GM21526 (cell line): Measurements from ENCODE around the gene HIRIP3.
"Not testable (repeated sequence)": the region's sequence is repeated elsewhere in the genome, so short reads cannot be mapped to it uniquely, and the experiment has no call there.

Experiments used
- ATAC-seq: cut with Tn5 transposase; IDR thresholded peaks from one replicate; pipeline ENCODE4 v1.9.1; 2021; ENCODE audit warnings: moderate library complexity; ENCODE audit not compliant: unreplicated experiment, low FRiP score

HIRIP3 gene, protein sequence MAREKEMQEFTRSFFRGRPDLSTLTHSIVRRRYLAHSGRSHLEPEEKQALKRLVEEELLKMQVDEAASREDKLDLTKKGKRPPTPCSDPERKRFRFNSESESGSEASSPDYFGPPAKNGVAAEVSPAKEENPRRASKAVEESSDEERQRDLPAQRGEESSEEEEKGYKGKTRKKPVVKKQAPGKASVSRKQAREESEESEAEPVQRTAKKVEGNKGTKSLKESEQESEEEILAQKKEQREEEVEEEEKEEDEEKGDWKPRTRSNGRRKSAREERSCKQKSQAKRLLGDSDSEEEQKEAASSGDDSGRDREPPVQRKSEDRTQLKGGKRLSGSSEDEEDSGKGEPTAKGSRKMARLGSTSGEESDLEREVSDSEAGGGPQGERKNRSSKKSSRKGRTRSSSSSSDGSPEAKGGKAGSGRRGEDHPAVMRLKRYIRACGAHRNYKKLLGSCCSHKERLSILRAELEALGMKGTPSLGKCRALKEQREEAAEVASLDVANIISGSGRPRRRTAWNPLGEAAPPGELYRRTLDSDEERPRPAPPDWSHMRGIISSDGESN

GRCh38 chr16:29995324-29995910 is at the start of gene HIRIP3:
Gene HIRIP3 (minus strand): TSS chr16:29995617. CDS start chr16:29995605, 12 bp downstream.
- peak; percentile 36 for ATAC-seq

- ATAC-seq = no peak
Observed at GRCh38 chr16:30041841-30042240, 46.4 kb upstream of the HIRIP3 start.

- ATAC-seq = not testable (repeated sequence)
Observed at GRCh38 chr16:30040690-30041089, 45.3 kb upstream of the HIRIP3 start.

DNA sequence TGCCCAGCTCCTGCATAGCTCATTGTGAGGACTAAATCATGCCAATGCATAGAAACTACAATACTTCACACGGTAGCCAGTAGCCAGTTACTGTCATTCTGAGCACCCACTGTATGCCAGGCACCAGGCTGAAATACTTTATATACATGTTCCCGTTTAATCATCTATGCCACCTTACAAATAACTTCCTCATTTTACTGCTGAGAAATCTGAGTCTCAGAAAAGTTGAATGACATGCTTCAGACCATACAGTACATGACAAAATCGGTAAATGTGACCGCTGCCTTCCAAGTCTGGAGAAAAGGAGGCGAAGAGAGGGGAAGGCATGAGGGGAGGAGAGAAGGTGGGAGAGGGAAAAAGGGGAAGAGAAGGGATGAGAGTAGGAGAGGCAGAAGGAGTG is 44.8 kb upstream of the HIRIP3 start:
- ATAC-seq = no peak

GRCh38 chr16:30033270-30033669 is 37.9 kb upstream of the HIRIP3 start:
- no peak for ATAC-seq

GRCh38 chr16:30032083-30032819 is 36.8 kb upstream of the HIRIP3 start:
- no peak for ATAC-seq

GRCh38 chr16:30031477-30031918 is 36.1 kb upstream of the HIRIP3 start:
- no peak for ATAC-seq

- no peak for ATAC-seq
Observed at GRCh38 chr16:30030841-30031413, 35.5 kb upstream of the HIRIP3 start, which contains the start of gene TLCD3B. Gene TLCD3B (minus strand): TSS chr16:30031271. CDS start chr16:30030527, 744 bp downstream.

- no peak for ATAC-seq
Observed at GRCh38 chr16:30030011-30030685, 34.7 kb upstream of the HIRIP3 start.

DNA sequence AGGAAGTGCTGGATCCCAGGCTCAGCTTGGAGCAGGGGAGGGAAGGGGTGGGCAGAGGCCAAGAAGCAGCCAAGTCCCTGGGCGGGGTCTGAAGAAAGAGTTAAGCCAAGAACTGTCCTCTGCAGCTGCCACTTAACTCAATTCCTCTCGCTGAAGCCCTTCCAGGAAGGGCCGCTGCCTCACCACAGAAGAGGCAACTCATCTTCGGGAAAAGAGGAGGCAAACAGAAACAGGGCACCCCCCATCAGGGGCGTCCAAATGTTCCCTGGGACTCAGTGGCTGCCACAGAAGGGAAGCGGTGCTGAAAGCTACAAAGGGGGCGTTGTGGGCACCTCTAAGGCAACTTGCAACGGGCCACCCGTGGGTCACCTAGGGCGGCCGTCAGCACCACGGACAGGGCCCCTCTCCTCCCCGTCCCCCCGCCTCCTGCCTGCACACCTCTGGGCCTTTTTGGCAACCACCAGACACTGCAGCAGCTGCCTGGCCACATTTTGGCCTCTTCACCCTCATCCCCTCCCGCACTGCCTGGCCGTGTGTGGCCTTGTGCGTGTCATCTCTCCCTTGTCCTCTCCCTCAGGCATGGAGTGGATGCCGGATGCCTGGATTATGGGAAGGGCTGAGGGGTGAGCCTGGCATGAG is 33.1 kb upstream of the HIRIP3 start:
- no peak for ATAC-seq

DNA sequence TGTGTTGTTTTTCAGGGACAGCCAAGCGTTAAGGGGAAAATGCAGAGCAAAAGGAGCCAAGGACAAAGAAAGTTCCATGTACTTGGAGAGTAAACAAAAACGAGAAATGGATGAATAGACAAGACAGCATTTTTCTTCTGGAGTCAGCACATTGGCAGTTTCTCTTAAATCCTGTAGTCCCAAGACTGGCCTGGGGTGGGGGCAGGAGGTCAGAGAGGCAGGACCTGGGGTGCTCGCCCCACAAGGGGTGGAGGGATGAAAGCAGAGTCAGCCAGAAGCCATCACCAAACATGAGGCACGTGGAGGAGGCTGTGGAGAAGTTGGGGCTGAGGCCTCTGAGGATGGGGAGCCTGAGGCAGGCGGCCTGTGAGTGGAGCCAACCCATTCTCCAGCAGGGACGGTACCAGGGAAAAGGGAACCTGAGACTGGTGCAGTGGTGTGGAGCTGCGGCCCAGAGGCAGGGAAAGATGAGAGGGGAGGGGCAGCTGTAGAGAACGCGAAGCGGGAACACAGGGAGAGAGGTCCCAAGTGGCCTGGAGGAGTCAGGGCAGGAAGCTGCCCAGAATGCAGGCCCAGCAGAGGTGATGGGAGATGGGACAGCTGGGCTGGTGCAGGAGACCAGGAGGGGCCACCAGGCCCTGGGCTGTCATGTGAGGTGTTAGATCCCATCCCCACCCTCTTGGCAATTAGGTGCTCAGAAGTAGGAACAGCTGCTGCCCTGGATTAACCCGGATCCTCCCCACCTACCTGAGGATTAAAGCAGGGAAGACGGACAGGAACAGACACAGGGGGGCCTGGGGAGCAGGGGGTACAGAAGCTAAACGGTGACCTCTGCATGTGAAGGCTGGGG is 32.4 kb upstream of the HIRIP3 start:
- no peak for ATAC-seq

DNA sequence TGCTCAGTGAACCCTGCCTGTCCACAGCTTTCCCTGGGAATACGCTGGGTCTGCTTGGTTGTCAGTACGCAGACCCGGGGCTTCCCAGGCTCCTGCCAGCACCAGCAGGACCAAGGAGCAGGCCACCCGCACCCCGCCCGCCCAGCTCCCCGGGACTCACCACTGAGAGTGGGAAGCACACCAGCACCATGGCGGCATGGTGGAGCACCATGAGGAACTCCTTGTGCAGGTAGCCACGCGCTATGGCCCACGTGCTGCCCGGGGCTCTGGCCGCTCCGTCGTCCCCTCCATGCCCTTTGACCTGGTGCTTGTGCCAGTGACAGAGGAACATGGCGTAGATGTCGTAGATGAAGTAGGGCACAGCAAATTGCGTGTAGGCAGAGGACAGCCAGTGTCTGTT is 31.0 kb upstream of the HIRIP3 start:
- ATAC-seq = no peak

DNA sequence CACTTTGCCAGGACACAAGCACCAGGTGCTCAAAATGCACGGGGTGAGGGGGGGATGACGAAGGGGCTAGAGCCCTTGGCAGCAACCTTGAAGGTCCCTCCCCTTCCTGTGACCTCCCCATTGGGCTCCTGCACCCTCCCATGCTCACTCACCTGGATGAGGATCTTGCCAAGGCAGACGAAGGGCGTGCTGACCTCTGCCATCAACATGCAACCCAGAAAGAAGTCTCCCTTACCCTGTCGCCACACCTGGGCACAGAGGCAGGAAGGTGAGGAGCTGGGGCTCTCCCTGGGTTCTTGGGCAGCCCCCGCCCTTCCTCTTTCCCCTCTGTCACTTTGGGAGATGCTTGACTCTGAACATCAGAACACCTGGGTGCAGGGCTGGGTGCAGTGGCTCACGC is 30.2 kb upstream of the HIRIP3 start:
- ATAC-seq = no peak

DNA sequence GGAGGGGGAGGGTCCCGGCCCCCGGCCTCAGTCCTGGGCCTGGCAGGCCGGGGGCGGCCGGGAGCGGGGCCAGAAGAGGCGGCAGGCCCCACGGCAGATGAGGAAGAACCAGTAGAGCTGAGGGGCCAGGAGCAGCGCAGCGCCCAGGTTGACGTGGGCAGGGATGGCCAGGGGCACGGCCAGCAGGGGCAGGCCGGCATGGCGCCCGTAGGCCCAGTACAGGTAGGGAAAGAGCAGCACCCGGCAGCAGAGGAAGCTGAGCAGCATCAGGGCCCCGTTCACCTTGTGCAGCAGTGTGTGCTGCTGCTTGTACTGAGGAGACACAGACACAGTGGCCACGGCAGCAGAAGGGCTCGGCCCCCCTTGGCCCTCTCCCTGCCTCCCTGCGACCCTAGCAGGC is 29.7 kb upstream of the HIRIP3 start:
- no peak for ATAC-seq

DNA sequence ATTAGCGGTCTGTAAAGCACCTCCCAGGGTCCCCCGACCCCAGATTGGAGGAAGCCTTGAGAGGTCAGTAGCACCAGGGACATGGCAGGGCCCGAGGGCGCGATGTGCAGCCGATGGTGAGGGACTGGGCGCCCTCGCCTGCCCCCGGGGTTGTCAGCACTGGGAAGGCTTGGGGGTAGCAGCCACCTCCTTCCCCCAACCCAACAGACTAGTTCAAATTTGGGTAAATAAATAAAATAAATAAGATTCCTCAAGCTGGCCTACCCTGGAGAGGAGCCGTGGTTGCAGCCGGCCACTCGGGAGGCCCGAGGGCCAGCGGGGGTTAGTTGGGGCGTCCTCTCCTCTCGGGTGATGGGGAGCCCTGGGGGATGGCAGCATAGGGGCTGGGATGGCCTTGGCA is 29.0 kb upstream of the HIRIP3 start:
- no peak for ATAC-seq

DNA sequence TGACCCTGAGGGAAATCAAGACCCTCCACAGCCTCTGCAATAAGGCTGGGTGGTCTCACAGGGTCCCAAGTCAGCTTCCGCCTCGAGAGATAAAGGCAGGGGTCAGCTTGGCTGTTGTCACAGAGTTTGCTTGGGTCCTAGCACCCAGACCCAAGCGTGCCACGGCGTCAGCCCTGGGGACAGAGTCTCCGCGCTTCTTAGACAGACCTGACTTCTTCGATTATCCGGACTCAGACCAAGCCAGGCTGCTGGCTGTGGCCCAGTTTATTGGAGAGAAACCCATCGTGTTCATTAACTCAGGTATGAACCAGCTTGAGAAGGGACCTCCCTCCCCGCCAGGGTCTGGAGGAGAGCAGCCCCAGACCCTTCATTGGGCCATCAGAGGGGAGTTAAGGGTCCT is 28.2 kb upstream of the HIRIP3 start:
- ATAC-seq = no peak

- ATAC-seq = no peak
Observed at GRCh38 chr16:30022887-30023286, 27.5 kb upstream of the HIRIP3 start, which contains the start of gene C16orf92. Gene C16orf92 (plus strand): TSS chr16:30023198. CDS start chr16:30023341, 143 bp downstream.

- no peak for ATAC-seq
Observed at GRCh38 chr16:30018731-30019158, 23.3 kb upstream of the HIRIP3 start.

DNA sequence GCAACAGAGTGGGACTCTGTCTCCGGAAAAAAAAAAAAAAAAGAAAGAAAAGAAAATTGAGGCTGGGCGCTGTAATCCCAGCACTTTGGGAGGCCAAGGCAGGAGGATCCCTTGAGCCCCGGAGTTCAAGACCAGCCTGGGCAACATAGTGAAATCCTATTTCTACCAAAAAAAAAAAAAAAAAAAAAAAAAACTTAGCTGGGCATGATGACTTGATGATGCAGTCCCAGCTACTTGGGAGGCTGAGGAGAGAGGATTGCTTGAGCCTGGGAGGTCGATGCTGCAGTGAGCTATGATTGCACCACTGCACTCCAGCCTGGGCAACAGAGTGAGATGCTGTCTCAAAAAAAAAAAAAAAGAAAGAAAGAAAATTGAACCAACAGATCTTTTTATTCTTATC is 22.5 kb upstream of the HIRIP3 start:
- not testable (repeated sequence) for ATAC-seq
